PC-3 (cell line): ENCODE measurements around the gene TBC1D5.

Experiments used
- CTCF ChIP-seq: fragments of 300-600 bp; sonication (generic); conservative IDR thresholded peaks from 2 replicates; pipeline ENCODE4 v1.5.1; 2017; ENCODE audit warnings: antibody characterized with exemption, low read depth, mild to moderate bottlenecking, low read length
- EZH2 ChIP-seq: fragments of 300-600 bp; sonication (generic); IDR thresholded peaks from one replicate; pipeline ENCODE4 v1.6.1; 2017; ENCODE audit warnings: antibody characterized with exemption, mild to moderate bottlenecking, low read length; ENCODE audit not compliant: unreplicated experiment
- EZH2phosphoT487 ChIP-seq: fragments of 300-600 bp; sonication (generic); IDR thresholded peaks from 2 replicates; pipeline ENCODE4 v1.6.1; 2018; ENCODE audit warnings: mild to moderate bottlenecking, antibody characterized with exemption, low read length, borderline replicate concordance

GRCh38 chr3:17670749-17671148 lies 71.7 kb downstream of the TBC1D5 start:
- no peak for TF ChIP-seq EZH2phosphoT487
- no peak for TF ChIP-seq CTCF
- no peak for TF ChIP-seq EZH2
